Right lobe of liver (tissue), 6 donors: ENCODE results near the gene L3MBTL3. TPM values are rescaled to one million over a fixed set of nuclear protein-coding genes. Genes with fewer than 3 reads are reported as not detected.

Source experiments
- ATAC-seq, 4 donors: fragments of 200-7000 bp; cut with Tn5 transposase; one replicate each; pipeline ENCODE4 v1.9.1; 2020; ENCODE audit warnings: mild to moderate bottlenecking in 4 of 4, moderate library complexity in 4 of 4
- DNase-seq, 3 donors: peaks; one replicate each; pipeline ENCODE4 v3.0.0-alpha.2; 2020
- H3K27ac ChIP-seq, 3 donors: fragments of 200-600 bp; one replicate each; pipeline ENCODE4 v1.8.0; 2022
- H3K27me3 ChIP-seq, 2 donors: fragments of 200-600 bp; one replicate each; pipeline ENCODE4 v1.8.0; 2022
- H3K36me3 ChIP-seq, 4 donors: fragments of 200-600 bp; sonication (generic) in 1 of 4; one replicate each; pipeline versions ENCODE4 v1.5.1 to v1.8.0; 2017 to 2022; ENCODE audit warnings: control low read depth in 1 of 4
- H3K4me1 ChIP-seq, 4 donors: fragments of 200-600 bp; sonication (generic) in 1 of 4; one replicate each; pipeline versions ENCODE4 v1.5.1 to v1.8.0; 2017 to 2022; ENCODE audit warnings: control low read depth in 1 of 4
- H3K4me3 ChIP-seq, 3 donors: fragments of 200-600 bp; one replicate each; pipeline ENCODE4 v1.8.0; 2022
- H3K9me3 ChIP-seq, 4 donors: fragments of 200-600 bp; sonication (generic) in 1 of 4; one replicate each; pipeline versions ENCODE4 v1.5.1 to v1.8.0; 2017 to 2022; ENCODE audit warnings: control low read depth in 1 of 4
- POLR2A ChIP-seq: fragments of 450-650 bp; IDR thresholded peaks from one replicate; pipeline ENCODE4 v1.6.1; 2017; ENCODE audit warnings: antibody characterized with exemption, mild to moderate bottlenecking
- WGBS: methylation state at CpG from one replicate; pipeline ENCODE4 v1.1.6; 2018; ENCODE audit warnings: low coverage, low lambda C conversion rate; ENCODE audit not compliant: insufficient coverage; ENCODE audit errors: missing lambda C conversion rate; 5-methylcytosine and 5-hydroxymethylcytosine counted together
- intact Hi-C, 2 donors: fragments of 100-400 bp; cut with DNase I; formaldehyde crosslinking; loops; one replicate each; pipeline versions ENCODE4 v1.11.2 to v1.14.1; 2022
- total RNA-seq, 6 experiments: library from RNA; depleted of rRNA in 2 of 6; stranded (reverse); fragments of >200 nt in 2 of 6; fragmentation: NEBNext Ultra II Directional in 3 of 6; extraction: Animal tissue kit (Norgen Biotek cat#: 25700) in 3 of 6; gene quantifications; one replicate each; pipeline versions ENCODE4 v1.1.0 to v1.2.4, GENCODE V29; 2016 to 2023
- TF ChIP-seq, protein P1 (sequence below), 4 donors: fragments of 200-600 bp in 3 of 4; fragments of 450-650 bp in 1 of 4; IDR thresholded peaks; one replicate each; pipeline versions ENCODE4 v1.5.1 to v1.8.0; 2016 to 2022; ENCODE audit warnings: antibody characterized with exemption in 4 of 4, mild to moderate bottlenecking in 2 of 4
- donor health status: DM: no; HTN: yes; CAD: no.
- donor health status: DM: no; HTN: no; CAD: no.
- donor health status: DM: no; HTN: no; CAD: no.
- donor health status: DM: no; HTN: yes; CAD: no.
- donor health status: DM: no; HTN: yes; CAD: no.

L3MBTL3 gene
- total RNA-seq, 6 experiments from 2014 or later = 3.0 to 13.2 (median 7.2) TPM

DNA sequence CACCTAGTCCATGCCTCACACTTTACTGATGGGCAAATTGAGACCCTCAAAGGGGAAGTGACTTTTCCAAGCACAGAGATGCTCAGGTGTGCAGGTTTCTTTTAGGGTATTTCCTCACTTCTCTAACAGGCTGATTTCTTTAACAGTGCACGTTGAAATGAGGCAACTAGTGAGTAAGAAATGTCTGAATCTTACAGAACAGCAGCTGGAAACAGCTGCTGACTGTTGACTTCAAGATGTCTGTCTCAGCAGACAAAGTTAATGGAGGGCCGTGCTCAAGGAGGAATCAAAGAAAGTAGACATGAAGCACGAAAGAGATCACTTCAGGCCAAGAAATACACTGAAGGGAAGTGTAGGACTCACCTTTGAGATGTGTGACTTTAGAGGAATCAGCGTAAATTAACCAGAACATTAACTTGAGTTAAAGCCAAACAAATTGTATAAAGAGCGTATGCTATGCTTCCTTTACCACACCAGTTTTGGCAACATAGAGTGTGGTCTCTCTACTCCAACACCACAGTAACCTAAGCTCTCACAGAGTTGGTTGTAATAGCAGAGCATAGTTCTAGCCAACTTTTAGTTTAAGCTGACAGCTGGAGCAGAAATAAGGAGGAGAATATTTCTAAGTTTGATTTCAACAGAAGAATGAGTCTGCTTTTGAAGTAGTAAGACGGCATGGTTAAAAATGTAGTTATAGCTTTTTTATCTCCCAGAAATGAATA is 143.5 kb downstream of the L3MBTL3 start:
- no peak for ATAC-seq
- H3K27ac ChIP-seq = no peak overlapping the region

DNA sequence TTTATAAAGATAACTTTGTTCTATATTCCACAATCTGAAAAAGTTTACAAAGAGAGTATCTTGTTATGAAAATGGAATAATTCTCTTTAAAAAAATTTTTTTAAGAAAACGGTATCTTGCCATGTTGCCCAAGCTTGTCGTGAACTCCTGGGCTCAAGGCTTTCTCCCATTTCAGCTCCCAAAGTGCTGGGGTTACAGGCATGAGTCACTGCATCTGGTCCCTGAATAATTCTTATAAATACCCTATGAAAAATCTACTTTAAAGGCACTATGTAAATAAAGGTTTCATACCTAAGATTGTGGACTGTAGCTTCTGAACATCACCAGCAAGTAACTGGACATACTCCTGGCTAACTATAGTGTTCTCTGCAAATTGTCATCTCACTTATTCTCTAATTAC is 144.0 kb downstream of the L3MBTL3 start:
- TF ChIP-seq, protein P1, sequence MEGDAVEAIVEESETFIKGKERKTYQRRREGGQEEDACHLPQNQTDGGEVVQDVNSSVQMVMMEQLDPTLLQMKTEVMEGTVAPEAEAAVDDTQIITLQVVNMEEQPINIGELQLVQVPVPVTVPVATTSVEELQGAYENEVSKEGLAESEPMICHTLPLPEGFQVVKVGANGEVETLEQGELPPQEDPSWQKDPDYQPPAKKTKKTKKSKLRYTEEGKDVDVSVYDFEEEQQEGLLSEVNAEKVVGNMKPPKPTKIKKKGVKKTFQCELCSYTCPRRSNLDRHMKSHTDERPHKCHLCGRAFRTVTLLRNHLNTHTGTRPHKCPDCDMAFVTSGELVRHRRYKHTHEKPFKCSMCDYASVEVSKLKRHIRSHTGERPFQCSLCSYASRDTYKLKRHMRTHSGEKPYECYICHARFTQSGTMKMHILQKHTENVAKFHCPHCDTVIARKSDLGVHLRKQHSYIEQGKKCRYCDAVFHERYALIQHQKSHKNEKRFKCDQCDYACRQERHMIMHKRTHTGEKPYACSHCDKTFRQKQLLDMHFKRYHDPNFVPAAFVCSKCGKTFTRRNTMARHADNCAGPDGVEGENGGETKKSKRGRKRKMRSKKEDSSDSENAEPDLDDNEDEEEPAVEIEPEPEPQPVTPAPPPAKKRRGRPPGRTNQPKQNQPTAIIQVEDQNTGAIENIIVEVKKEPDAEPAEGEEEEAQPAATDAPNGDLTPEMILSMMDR (IDR thresholded peaks at IDR 0.05) = no peak
- TF ChIP-seq POLR2A = no peak
- intact Hi-C loops = no loop called here
- 94% methylated on average over 2 of the region's 2 CpGs for WGBS

More for the DNA sequence above, 143.5 kb downstream of the L3MBTL3 start:
- WGBS = 43% methylated on average over 6 of the region's 6 CpGs
- TF ChIP-seq, protein P1 (IDR thresholded peaks at IDR 0.05) = no peak
- no peak for TF ChIP-seq POLR2A
- DNase-seq = no peak
- Histone ChIP-seq H3K36me3 (no peaks in the 10 kb centered on the region), H3K4me1 (no peaks in the 10 kb centered on the region), H3K27me3 (no peaks in the 10 kb centered on the region), H3K9me3 (no peaks in the 10 kb centered on the region), H3K4me3 (no peak overlapping the region)
- intact Hi-C loops = no loop called here

DNA sequence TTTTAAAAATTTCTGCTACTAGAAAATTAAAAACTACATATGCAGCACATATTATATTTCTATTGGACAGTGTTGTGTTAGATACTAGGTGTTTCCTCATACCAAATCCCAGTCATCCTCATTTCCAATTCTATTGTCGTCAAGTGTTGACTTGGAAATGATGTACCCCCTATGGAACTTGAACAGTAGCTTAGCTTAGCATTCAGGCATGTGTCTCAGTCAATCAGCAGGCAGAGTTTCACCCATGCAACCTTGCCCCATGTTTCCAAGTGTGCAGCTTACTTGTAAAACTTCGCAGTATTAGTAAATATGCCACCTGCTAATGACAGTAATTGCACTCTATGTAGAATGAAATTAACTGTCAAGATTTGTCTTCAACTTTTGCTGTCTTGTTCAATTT is 144.9 kb downstream of the L3MBTL3 start:
- intact Hi-C loops = no loop called here
- no peaks in the 10 kb centered on the region for H3K9me3 ChIP-seq
- TF ChIP-seq, protein P1 (IDR thresholded peaks at IDR 0.05) = no peak
- no peak for TF ChIP-seq POLR2A
- WGBS = 85% methylated on average over 2 of the region's 2 CpGs
- ATAC-seq = no peak
- no peaks in the 10 kb centered on the region for H3K36me3 ChIP-seq
- H3K4me3 ChIP-seq = no peak overlapping the region
- no peaks in the 10 kb centered on the region for H3K4me1 ChIP-seq
- no peaks in the 10 kb centered on the region for H3K27me3 ChIP-seq
- H3K27ac ChIP-seq = no peak overlapping the region
- DNase-seq = no peak

More for the DNA sequence above, 144.0 kb downstream of the L3MBTL3 start:
- no peaks in the 10 kb centered on the region for H3K36me3 ChIP-seq
- H3K27me3 ChIP-seq = no peaks in the 10 kb centered on the region
- DNase-seq (no peak), ATAC-seq (no peak)
- H3K4me3 ChIP-seq = no peak overlapping the region
- no peaks in the 10 kb centered on the region for H3K9me3 ChIP-seq
- no peak overlapping the region for H3K27ac ChIP-seq
- no peaks in the 10 kb centered on the region for H3K4me1 ChIP-seq

DNA sequence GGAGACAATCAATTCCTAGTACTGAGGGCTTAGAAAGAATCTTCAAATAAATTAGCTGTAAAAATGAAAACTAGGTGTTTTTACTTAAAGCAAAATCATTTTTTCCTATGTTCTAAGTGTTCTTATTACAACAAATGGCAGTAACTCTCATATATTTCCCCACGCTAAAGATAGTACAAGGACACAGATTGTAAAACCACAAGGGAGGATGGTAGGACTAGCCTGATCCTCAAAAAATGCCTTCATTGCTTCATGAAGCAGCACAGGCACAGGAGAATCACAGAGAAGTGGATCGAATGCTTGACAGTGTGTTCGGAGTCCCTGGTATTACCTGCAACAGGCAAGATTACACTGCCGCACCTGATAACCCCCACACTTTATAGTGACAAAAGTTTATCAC is 145.9 kb downstream of the L3MBTL3 start:
- H3K9me3 ChIP-seq = no peaks in the 10 kb centered on the region
- TF ChIP-seq, protein P1 (IDR thresholded peaks at IDR 0.05) = no peak
- no peak for TF ChIP-seq POLR2A
- 43% methylated on average over 3 of the region's 4 CpGs for WGBS

More for the DNA sequence above, 145.9 kb downstream of the L3MBTL3 start:
- H3K27me3 ChIP-seq = no peaks in the 10 kb centered on the region
- no peaks in the 10 kb centered on the region for H3K36me3 ChIP-seq
- H3K27ac ChIP-seq = no peak overlapping the region
- intact Hi-C loops = no loop called here
- no peaks in the 10 kb centered on the region for H3K4me1 ChIP-seq
- ATAC-seq (no peak), DNase-seq (no peak)
- H3K4me3 ChIP-seq = no peak overlapping the region
